HS-27A (cell line): ENCODE data around the gene METTL8.
"Not testable (repeated sequence)": the region's sequence is repeated elsewhere in the genome, so short reads cannot be mapped to it uniquely, and the experiment has no call there.

Experiments used
- DNase-seq: peaks from one replicate; pipeline ENCODE4 v3.0.0-alpha.2; 2012; ENCODE audit warnings: low read depth, missing footprints

METTL8 gene

DNA sequence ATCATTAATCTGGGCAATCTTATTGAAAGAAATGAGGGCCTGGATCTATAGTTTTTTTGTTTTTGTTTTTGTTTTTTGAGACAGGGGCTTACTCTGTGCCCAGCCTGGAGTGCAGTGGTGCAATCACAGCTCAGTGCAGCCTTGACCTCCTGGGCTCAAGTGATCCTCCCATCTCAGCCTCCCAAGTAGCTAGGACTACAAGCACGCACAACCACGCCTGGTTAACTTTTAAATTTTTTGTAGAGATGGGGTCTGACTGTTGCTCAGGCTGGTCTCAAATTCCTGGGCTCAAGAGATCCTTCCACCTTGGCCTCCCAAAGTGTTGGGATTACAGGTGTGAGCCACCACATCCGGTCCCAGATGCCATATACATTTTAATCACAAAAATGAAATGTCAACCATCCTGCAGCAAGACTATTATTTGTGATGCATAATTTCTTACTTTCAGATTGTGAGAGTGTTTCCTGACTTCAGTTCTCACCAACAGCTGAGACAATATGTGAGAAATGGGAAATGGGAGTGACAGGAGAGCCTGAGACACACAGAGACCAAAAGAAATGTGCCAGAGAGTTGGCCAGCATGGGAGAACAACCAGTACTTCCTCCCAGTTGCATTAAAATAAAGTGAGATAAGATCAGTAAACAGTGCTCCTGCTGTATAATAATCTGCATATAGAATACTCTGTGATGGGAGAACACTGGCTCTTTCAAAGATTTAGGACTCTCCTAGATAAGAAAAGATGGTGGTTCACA lies 87.6 kb downstream of the METTL8 start:
- no peak for DNase-seq

DNA sequence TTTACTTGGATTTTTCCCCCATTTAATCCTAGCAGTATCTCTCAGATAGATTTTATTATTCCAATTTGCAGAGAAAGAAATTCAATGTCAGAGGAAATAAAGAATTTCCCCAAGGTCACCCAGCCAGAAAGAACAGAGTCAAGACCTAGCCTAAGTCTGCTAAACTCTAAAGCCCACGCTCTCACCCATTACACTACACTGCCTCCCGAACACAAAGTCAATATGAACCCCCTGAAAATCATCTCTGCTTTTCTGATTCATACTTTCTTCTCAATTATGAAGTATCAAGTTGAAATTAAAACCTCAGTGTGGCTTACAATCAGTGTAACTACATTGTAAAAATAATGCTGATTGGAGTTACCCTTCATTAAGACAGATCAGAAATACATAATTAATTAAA lies 89.6 kb downstream of the METTL8 start:
- DNase-seq = no peak

DNA sequence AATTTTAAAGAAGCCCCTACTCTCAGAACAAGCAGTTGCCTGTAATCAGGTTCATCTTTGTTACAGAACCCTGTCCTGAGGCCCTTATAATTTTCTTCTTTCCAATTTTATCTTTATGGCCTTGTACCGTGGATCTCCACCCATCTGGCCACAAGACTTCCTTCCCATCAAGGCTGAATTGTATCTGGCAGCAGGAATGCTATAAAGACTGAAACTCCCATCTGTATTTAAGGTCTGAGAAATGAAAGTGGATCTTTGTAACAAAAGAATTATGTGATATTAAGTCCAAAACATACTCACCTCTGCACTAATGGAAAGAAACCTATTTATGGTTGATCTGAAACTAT lies 91.8 kb downstream of the METTL8 start:
- DNase-seq = no peak

DNA sequence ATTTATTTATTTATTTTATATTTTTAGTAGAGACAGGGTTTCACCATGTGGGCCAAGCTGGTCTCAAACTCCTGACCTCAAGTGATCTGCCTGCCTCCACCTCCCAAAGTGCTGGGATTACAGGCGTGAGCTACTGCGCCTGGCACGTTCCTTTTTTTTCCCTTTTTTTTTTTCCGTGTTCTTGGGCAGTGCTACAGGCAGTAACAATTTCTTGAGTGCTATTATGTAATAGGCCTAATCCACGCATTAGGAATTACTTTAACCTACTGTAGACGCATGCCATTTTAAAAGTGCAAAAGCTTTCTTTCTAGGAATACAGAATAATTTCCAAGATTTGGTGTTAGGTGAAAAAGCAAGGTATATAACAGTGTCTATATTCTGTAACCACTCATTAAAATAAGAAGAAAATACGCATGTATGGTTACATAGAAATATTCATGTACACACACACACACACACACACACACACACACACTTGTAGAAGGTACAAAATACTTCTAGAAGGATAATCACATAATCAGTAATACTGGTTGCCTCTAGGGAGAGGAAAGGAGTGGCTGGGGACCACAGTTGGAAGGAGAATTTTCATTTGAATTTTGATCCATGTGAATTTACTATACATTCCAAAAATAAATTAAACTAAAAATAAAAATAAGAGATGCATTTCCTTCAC lies 92.3 kb downstream of the METTL8 start:
- no peak for DNase-seq

DNA sequence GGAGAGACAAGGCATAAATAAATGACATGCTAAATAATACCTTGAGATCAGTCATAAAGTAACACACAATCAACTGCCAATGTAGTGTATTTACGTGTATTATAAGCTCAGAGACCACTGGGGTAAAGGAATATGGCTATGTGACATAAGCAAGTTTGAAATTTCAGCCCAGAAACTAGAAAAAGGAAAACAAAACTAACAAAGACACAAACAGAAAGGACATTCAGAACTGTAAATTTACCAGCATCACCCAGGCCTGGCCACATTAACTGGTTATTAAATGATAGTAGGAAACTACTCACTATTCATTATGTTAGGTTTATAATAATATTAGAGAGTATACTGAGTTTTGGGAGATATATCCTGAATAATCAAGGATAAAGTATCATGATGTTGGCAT lies 98.8 kb downstream of the METTL8 start:
- no peak for DNase-seq

DNA sequence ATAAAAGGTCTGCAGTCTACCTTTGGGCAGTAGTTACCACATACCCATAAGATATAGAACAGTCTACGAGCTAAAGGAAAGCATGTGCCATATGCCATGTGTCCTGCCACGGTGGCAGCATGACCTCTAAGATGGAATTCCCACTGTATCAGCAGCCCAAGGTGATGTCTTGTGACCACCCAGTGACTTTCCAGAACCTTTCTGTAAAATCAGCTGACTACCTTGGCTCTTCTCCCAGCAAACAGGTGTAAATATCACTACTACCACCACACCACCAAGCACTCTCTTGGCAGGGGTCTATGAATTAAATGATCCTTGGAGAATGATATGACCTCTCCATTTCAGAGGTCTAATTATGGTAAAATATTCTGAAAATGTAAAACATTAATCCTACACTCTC lies 99.6 kb downstream of the METTL8 start:
- DNase-seq = no peak

DNA sequence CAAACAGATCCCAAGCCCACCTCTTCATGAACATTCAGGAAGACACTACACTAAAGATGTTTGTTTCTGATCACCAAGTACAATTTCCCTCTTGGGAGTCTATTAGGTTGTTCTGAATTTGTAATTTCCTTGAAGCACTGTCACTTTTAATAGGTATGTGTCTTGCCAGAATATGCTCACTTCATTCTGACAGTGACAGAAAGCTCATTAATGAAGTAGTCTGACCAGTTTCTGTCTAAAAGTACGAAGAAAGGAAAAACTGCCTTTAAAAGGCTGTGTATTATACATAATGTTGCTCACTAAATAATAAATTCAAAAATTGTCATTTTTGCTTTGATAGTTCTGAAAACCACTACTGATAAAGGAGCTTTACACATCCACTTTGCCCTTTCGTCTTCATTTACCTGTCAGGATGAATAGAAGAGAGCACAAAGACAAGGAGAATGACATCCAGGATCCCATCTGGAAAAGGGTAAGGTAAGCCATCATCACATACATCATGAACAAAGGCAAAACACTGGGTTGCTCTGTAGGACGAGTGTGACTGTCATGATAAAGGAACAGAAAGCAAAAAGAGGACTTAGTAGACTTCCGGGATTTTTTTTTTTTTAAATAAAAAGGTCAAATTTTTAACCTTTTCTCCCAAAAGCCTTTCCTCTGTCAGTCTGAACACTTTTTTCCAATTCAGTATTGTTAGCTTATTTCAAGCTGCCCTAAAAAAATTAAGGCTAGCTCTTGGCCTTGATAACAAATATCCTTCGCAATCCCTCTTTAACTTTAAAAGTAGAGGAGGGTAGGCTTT lies 103.4 kb downstream of the METTL8 start:
- DNase-seq = no peak

DNA sequence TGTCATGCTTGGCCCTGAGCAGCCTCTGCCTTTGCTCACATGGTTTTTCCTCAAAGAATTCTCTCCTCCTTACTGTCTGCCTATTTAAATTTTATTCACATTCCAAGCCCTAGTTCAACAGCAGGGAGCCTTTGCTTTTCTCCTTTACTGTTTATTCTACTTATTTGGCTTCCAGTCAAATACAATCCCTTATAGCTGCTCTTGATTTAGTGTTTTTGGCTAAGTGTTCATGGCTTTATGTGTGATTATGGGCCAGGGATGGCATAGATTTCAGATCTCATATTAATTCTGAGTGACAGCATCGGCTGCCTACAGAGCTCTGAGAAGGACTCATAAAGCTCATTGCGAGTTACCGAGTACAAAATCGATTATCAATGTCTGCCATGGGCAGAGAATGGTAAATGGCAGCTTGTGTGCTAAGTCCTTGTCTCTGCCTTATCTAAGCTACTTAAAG lies 106.7 kb downstream of the METTL8 start:
- no peak for DNase-seq

DNA sequence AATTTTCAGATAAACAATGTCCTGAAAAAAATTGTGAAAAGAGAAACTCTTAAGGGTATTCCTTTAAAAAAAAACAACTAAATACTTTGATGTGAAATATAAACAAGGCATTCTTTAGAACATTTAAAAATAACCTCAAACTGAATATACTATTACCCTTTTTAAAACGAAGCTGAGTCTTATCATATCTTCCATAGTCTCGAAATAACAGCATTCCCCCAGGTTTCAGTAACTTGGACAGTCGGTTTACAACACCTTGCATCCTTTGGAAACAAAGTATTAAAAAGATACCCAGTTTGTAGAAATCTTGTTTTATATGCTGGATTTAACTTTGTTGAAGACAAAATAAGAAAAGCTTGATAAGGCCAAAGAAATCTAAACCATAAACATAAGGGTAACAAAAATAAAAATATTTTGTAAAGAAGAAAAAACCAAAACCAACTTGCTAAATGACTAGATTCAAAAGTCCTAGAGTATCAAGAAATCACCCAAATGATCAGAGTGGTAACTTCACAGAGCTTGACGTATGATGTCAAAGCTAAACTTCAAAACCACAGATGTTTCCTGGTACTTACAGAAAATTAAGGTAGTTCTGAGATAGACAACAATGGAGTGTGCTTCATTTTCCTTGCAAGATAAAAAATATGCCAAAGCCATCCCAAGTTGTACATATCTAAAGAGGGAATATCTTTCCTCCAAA lies 107.8 kb downstream of the METTL8 start:
- DNase-seq = no peak

DNA sequence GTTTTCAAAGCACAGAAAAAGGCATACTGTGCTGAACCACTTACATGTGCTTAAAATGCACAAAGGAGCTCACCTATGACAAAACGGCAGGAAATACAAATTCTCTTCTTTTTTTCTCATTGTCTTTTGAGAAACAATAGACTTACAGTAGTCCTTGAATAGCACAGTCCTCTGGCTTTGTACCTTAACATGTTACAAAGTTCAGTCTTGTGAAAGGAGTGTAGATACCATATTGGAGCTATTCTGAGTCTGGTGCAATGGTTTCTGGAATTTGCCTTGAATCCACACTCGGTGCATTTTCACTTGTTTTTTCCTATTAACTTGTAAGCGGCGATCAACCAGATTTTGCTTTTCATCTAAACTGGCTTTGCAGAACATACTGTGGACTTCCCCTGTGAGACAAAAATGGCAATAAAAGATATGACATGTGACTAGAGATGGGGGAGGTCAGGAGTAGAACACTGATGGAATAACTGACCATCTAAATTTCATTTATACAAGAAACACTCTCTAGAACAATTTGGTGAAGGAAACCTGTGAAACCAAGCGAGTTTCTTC lies 109.7 kb downstream of the METTL8 start:
- DNase-seq = no peak

DNA sequence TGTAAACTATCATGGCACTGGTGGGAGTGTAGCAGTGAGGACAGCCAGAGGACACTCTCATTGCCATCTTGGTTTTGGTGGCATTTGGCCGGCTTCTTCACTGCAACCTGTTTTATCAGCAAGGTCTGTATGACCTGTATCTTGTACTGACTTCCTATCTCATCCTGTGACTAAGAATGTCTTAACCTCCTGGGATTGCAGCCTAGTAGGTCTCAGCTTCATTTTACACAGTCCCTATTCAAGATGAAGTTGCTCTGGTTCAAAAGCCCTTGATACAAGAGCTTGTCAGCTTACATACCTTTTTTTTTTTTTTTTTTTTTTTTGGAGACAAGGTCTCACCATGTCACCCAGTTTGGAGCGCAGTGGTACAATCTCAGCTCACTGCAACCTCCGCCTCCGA lies 110.9 kb downstream of the METTL8 start:
- DNase-seq = no peak

DNA sequence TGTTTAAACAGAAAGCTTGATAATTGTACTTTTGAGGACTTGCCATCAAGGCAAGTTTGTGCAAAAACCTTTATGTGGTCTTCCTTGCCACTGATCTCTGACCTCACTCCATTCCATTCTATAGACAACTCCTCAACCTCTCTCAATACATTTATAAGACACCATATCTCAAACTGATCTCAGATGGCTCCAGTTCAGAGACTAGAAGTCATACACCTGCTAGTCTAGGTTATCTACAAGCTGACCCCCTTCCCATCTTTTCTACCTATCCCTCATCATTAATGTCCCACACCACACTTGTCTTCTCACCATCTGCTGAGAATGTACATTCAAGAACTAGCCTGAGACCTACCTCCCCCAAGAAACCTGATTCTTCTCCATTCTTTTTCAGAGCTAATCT lies 113.1 kb downstream of the METTL8 start:
- DNase-seq = no peak

DNA sequence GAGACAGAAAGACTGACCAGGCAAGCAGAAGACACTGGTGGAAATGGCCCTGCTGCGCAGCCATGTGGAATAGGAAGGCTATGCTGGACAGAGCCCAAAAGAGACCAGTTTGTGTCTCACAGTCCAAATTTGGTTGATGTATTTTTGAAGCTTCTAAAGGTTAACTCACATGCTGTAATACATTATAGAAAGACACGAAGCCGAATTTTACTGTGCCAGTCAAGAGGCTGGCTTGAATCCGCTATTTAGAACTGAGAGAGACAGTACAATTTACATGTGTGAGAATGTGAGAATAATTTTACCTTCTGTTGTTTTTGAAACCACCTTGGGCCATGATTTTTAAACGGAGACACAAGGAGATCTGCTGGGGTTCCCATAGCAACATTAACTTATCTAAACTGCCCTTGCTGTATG lies 113.6 kb downstream of the METTL8 start:
- DNase-seq = no peak

DNA sequence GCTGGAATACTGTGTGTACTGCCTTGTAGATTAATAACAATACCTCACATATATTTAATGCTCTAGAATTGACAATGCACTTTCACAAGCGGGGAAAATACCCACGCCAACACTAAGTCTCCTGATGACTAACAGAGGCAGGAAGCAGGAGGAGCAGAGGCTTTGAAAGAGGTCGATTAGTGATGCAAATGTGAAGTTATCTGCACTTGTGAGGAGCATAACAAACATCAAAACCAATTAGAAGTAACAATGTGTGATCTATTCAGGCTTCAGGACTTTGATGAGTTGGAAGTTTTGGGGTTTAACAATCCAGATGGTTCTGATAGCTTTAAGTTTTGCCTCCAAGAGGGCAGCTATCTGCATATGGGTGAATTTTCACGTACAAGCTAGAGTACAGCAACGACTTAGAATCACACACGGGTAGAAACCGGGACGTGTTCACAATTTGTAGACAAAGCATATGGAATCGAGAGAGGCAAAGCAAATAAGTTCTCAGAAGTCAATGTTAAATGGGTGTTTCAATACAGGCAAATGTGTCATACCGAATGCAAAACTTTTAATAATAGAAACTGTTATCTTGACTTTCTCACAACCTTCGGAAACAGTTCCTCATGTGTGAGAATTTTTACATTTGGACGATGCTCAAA lies 114.5 kb downstream of the METTL8 start:
- no peak for DNase-seq

DNA sequence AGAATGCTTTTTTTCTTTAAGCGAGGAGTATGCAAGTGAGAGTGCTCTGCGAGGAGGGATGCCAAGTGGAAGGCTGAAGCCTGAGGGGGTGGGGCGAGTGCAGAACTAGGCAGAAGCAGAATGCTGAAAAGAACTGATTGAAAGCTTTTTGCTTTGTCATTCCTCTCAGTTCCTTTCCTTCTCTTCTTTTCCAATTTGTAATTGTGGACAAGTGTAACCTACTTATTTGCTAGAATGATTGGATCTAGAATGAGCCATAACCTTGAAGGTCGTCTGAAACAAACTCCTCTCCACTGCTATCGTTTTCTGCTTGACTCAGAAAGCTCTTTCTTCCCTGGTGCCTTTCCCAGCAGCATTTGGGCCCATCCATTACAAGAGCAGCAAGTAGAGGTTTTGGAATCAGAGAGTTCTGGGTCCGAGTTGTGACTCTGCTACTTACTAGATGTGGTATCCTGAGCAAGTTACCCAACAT lies 115.3 kb downstream of the METTL8 start:
- DNase-seq = no peak

DNA sequence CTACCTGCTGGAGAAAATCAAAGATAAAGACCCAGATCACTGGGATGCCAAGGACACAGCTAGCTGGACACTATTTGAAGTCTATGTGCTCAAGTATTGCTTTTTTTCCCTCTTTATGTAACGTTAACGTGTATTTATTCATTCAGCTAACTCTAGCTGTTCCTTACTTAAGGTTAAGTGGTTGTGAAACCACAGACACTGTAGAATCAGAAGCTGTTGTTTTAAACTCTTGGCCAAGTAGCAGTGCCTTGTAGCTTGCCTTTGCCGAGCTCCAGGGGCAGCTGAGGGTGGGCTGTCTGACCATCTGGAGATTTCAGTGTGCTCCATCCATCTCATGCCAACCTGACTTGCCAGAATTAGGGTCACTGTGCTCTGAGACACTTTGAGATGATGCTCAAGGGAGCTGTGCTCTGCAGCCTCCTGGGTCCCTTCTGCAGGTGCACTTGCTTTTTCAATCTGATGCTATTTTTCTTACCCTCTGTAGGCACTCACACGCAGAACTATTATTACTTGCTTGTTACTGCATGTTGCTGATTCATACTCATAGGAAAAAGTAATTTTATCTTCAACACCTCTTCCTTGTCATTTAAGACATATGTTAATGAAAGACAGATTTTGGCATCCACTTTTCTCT lies 116.2 kb downstream of the METTL8 start:
- DNase-seq = no peak

DNA sequence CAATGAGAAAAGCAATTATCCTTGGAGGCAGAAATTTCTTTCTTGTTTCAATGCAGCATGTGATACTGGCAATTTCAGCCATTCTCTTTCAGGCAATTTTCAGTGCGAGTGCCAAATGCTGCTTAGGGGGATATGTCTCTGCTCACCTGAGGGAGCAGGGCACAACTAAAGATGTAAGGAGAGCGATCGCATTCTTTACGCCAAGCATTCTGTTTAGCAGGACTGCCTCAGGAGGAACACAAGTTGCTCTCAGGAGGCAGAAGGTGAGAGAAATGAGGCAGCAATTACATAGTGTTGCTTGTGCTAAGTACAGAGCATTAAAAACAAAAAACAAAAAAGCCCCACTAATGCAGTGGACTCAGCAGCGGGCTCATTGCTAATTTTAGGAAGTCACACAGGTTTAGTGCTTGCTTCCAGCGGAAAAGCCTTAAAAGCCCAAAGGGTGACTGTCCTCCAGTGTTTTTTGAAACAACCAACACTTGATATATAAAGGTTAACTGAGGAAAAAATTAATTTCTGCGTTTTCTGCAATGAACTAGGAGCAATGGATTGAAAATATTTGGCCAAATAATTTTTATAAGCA lies 116.9 kb downstream of the METTL8 start:
- DNase-seq = no peak

DNA sequence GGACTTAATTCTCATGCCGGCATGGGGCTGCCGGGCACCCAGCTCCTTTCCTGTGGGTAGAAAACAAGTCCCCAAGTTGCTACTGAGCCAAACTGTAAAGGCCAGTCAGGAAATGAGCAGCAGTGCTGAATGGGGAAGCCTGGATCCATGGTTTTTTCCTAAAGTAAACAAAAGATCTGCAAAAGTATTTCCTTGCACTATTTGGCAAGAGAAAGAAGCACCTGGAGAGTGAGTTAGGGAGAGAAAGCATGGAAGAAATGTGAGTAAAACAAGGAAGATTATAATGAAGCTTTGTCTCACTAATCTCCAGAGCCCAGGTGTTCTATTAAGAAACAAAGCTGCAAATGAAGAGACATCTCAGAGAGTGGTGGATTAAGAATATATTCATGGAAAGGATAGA lies 117.6 kb downstream of the METTL8 start:
- no peak for DNase-seq

DNA sequence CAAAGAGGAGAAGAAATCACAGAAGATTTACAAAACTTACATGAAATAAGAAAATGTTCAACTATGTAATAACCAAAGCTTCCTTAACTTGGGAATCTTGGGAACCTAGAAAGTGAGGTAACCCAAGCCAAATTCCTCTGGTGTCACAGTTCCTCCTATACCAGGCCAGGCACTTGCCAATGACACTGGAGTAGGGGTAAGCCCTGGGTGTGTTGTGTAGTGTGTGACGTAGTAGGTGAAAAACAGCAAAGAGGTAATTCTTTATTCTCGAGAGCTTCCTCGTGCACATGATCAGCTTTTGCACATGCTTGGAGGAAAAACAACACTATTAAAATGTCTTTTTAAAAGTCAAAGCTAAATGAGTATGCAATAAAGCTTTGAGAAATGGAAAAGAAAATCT lies 118.0 kb downstream of the METTL8 start:
- no peak for DNase-seq

DNA sequence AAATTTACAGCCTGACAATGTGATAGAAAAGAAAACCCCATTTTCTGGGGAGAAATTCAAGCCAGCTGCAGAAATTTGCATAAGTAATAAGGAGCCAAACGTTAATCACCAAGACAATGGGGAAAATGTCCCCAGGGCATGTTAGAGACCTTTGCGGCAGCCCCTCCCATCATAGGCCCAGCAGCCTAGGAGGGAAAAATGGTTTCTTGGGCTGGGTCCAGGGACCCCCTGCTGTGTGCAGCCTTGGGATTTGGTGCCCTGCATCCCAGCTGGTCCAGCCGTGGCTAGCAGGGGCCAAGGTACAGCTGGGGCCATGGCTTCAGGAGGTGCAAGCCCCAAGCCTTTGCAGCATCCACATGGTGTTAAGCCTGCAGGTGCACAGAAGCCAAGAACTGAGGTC lies 121.6 kb downstream of the METTL8 start:
- DNase-seq = not testable (repeated sequence)

DNA sequence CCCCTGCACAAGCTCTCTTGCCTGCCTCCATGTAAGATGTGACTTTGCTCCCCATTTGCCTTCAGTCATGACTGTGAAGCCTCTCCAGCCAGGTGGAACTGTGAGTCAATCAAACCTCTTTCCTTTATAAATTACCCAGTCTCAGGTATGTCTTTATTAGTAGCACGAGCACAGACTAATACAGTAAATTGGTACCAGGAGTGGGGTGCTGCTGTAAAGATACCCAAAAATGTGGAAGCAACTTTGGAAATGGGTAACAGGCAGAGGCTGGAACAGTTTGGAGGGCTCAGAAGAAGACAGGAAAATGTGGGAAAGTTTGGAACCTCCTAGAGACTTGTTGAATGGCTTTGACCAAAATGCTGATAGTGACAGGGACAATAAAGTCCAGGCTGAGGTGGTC lies 122.2 kb downstream of the METTL8 start:
- DNase-seq = not testable (repeated sequence)
